ENCODE results near the gene AUTS2.

Gene AUTS2

DNA sequence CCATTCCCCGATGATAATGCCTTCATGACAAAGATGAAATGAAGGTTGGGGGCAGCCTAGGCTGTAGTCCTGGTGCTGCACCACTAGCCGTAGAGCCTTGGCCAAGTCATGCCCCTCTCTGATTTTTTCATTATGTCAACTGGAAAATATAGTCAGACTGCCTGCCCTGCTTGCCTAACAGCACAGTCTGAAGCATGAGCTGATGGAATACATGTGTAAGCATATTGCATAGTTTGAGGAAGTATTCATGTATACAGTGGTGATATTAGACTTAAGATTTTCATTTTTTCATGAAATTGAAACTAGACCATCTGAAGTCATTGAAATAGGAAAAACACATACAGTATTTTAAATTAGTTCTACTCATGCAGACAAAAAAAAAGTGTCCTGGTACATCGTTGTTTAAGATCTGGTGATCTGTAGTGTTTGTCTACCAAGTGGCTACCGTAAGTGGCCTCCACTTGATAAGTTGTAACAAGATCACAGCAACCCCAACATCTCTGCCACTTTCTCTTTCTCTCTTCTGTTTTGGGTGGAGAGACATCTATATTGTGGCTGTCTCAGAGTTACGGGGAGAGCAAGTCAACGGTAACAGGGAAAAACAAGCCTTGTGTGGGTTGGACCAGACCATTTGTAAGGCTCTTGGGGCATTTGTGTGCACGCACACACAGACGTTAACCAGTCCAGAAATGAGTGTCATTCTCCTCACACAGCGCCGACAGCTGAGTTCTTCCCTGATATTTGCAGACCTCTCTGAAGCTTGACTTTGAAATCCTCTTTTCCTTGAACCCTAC, 817.1 kb downstream of the AUTS2 start:
- no peak for DNase-seq

DNA sequence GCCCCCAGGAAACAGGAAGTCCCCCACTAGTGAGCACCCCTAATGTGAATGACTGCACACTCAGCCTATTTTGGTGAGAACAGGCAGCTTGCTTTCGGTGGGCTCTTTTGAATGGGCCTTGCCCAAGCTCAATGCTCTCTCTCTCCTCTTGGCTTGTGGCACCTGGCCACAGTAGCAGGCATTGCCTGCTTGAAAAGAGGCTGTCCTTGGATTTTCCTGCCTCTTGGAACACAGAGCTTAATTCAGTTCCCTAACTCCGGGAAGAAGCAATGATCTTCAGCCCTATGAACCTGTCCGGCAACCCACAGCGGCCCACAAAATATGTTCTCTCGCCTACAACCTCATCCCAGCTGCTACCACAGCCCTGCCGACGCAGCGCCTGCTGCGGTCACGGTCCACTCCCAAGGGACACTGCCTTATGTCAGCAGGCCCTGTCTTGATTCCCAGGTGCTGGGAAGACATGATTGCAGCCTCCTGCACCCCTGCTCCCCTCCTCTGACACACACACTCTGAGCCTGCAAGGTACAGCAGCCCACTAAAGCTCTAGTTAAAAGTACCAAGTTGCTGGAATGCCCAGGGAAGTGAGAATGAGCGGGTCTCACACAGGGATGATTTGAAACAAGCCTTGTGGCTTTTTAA, 818.2 kb downstream of the AUTS2 start:
- DNase-seq: peak; percentile 84

DNA sequence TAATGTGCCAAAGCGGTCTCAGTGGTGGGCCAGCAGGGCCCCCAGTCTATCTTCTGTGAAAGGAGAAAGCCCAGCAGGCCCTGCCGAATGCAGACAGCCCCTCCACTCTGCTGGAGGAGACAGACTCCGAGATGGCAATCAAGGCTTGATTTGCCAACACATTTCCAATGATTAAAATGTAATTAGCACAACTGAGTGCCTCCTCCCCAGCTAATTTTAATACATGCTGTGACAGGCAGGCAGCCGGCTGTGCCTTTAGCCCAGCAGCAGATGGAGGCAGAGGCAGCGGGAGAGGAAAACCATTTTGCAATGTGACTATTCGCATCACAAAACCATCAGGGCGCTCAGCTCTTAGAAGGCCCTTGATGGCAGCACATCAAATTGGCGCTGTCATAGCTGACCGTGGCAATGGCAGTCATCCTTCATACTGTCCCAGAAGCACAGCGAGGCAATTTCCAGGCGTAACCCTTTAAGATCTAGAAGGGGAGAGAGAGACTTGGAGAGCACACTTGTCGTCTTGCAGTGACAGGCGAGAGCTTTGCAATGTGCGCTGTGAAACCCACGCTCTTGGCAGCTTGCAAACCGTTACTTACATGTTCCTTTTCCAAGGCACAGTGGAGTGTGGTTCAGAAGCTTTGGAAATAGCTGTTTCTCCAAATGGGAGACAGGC, 818.8 kb downstream of the AUTS2 start:
- peak; percentile 98 for DNase-seq

DNA sequence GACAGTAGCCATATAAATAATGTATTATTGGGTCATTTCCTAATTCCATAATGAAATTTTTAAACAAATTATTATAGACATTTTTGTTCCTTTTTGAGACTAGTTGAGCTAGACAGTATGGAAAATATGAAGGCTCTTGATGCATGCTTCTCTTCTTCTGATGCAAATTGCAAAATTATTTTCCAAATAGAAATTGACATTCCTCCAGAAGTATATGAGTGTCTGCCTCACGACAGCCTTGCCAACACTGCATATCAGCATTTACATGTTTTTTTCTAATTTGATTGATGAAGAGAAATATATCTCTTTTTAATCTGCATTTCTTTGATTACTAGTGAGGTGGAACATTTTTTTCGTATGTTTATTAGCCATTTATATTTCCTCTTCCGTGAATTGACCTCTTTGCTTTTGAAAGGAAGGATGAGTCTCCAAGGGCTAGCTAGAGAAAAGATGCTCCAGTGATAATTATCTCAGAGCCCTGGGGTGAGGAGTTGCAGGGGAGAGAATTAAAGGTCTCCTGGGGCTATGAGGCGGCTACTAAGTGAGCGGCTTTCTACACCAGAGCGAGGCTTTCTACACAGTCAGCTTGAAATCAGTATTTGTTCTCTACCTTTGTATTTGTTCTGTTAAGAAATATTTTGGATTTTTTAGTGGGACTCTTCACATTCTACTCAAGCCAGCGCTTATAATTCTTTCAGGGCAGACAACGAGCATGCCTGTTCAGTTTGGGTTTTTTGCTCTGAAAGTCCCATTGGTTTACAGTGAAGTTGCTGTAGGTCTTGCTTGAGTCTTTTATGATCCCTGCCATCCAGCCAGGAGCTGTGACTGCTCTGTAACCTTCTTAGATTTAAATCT, 821.5 kb downstream of the AUTS2 start:
- DNase-seq: no peak

DNA sequence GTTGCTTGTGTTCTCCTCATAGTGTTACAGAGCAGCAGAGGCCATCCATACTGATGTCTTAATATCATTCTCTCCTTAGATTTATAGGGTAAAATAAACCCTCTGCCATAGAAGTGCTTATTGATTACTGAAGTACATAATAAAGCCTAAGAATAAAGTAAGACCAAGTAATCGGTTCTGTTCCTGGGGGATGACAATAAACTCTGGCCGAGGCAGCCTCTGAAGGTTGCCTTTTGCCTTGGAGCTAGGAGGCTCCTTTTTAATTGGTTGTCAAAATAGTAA, 822.0 kb downstream of the AUTS2 start:
- DNase-seq: no peak

DNA sequence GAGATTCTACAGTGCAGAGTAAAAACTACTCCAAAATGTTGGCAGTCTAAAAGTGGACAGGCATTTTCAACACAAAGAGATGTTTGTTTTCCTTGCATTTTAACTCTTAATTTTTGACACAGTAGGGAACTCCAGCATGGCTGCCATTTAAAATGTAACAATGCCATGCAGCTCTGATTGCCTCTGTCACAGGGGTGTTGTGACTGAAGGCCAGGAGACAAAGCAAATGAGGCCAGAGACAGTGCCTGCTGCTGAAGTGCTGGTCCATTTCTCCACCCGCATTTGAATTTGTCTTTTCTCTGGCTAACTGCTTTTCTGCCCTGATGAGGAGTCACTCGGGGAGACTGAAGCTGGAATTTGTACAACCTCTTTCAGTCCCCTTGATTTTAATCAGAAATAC, 823.0 kb downstream of the AUTS2 start:
- no peak for DNase-seq

DNA sequence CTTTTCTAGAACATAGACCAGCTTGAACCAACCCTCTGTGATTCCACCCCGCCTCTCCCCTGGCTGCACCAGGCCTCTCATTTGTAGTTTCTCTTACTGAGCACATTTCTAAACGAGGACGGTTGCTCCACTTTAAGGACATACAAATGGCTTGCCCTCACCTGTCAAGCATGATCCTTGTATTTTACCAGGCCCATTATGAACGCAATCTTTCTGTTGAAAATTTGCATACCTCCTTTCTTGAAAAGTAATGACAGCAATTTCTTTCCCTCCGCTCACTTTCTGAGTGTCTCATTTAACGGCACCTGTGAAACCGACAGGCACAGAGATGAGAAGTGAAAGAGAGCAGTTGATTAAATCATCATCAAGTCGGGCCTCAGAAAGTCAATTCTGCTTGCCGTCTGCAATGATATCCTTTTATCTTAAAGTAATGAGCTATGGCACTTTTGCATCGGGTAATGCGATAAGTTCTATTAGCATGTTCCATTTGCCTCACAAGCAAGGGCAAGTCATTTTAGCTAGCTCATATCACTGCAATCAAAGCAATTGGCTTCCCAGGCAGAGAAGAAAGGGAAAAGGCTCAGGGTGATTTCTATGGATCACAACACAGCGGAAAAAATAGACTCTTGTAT, 828.1 kb downstream of the AUTS2 start:
- no peak for DNase-seq

DNA sequence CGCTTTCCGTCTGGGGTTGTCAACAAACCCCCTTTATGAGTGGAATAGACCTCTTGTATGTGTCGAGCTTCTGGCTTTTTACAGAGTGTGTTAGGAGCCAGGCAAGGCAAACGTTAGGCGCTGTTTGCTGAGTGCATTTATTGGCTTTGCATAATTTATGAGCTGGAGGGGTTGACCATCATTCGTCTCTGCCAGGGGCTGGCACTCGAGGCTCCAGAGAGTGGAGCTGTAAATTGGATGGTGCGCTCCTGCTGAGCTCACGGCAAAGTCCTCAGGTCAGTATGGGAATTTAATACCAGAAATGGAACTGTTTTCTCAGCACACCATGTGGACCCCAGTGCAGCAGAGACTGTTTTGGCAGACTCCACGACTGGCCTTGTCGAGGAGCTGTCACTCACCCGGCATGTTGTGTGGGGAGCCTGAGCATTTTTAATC, 834.3 kb downstream of the AUTS2 start:
- peak; percentile 74 for DNase-seq

DNA sequence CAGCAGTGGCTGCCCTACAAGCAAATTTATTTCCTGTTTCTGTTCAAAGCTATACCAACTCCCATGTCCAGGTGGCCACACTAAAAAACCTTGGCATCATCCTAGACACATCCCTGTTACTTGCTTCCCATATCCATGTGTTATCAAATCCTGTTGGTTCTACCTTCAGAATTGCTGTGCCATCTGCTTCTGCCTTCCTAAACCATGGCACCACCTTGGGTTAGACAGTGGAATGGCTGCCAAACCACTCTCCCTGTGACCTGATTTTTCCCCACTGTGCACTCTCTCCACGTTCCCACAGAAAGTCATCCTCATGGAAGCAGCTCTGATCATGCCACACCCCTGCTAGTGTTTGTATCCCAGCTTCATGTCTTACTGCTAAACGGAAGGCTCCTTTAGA, 836.1 kb downstream of the AUTS2 start:
- peak; percentile 85 for DNase-seq

DNA sequence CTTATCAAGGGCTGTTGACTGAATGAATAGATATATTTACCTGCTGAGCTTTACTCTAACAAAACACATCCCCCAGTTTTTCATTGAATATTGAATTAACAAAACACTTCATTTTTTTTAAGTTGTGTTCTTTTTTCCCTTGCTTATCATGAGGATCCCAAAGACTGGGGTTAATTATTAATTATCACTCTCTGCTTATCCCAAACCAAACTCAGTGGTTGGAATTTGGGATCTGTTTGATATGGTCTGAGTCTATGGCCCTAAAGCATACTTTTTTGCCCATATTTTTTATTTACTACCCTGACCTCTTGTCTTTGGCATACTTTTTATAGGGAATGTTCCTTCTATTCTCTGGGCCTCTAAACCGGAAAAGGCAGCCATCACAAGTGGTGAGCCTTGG, 836.5 kb downstream of the AUTS2 start:
- no peak for DNase-seq

DNA sequence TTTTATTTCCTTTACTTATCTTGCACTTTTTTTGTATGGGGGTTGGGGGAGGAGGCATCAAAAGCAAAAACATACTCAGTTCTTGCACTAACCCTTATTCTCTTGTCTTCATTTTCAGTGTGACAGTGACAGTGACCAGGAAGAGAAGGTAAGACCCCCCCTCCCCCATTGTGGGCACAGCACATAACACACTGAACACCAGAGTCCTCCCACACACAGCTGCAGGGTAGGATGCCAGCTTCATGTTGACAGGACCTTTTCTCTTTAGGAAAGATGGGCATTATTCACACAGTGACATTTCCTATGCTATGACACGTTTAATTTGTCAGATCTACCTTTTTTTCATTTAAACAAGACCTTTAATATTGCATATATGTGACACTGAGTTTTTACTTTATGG, 837.4 kb downstream of the AUTS2 start:
- no peak for DNase-seq

DNA sequence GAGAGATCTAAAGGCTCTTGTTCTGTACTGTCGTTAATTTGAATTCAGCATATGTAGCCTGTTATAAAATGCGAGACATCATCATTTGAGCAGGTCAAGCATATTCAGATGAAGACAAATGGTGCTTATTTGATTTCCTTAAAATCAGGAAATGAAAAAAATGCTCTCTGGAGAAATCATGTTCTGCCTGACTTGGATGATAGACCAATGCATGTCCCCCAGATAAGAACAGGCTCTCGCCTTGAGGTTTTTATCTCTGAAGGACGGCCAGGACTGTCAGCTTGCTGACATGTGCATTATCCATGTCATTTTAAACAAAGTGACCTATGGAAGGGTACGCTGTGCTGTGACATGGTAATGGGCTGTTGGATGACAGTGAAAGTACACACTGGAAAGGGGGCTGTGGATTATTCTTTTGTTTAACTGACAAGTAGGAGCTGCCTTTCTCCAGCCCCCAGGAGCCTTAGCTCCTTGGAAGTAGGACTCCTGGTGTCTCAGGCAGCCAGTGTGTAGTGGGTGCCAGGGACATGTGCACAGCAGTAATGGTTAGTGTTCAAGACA, 838.6 kb downstream of the AUTS2 start:
- DNase-seq: no peak

DNA sequence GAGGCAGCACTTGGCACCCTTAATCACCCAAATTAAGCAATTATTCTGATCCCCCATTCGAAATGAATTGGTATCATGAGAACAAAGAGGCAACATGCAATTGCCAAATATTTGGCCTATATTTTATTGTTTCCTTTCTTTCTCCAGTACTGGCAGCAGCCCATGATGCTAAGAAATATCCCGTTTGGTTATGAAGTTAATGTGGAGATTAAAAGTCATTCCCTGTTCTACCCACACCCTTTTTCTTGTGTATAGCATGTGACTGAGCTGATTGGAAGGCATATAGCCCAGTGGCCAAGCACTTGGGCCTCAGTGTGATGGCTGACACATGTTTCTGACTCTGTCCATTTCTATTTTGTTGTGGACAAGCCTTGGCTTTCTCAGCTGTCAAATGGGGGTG, 841.4 kb downstream of the AUTS2 start:
- no peak for DNase-seq

DNA sequence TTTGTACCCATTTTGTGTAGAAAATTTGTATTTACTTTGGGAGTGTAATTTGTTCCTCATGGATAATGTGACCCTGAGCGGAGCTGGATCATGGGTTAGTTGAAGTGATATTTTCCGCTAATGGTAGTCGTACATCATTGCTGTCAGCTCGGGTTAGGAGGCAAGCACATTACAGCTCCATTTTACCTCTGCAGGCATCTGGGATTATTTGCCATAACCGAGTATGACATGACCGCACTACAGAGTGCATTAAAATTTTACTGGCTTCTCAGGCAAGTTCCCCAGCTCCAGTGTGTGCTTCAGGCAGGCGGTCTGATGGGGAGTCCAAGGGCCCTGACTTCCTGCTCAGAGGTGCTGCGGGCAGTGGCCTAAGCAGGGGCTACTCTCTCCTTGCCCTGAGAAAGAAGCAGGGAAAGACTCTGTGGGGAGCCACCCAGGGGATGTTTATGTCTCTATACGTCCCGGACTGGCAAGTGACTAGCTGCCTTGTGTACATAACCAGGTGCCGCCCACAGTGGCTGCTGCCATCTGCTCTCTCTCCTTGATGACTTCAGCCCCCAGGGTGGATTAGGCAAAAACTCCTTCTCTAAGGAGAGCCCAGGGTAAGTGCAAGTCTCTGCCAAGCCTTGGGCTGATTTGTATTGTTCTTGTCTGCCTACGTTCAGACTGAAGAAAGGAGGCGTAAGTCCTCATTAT, 848.3 kb downstream of the AUTS2 start:
- peak; percentile 69 for DNase-seq

DNA sequence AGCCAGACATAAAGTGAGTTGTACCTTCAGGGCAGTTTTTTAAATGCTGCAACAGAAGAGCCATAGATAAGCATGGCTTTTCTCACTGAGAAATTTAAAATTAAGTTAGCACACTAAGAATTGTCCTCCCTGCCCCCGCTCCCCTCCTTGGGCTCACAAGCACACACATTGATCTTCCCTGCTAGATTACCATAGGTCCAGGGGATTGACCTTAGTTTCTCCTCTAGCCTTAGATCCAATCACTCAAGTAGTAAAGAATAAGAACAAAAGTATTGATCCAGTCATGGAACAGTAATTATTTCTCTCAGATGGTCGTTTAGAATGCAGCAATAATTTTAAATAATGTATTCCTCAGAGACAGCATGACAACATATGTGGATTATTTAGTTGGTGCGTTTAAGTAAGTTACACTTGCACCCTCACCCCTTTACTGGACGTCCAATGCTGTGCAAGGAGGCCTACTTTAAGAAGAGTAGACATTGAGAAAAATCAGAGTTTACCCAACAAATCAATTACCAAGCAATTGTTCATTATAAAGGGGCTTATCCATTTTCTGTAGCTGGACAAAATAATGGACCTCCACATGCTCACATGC, 850.1 kb downstream of the AUTS2 start:
- no peak for DNase-seq

DNA sequence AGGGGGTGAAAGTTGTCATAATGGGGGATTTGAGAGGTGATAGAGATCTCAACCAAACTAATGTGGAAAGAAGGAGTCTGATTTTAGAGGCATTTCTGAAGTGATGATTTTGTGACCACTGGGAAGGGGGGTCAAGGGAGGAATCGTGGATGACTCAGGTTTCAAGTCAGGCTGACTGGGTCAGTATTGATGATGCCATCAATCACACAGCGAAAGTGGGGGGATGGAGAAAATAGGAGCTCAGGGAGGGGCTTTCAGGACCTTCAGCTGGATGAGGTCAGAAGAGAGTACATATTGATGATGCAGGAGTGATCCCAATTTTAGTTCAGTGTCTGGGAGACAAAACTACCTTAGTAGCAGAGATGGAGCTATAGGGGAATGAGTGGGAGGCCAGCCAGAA, 852.5 kb downstream of the AUTS2 start:
- no peak for DNase-seq

DNA sequence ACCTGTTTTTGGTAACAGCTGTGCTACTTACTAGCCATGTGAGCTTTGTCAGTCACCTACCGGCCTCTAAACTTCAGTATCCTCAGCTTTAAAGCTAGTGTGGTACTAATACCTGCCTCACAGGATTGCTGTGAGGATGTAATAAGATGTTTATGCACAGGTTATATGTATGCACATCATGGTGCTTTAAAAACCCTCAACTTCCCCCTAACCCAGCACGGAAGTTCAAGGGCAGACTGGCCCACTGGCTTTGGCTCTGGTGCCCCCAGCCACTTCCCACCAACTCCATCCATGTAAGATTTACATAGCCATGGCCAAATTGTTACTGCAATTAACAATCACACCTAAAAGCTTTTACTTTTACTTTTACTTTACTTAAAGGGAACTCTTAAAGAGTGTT, 857.6 kb downstream of the AUTS2 start:
- DNase-seq: no peak

DNA sequence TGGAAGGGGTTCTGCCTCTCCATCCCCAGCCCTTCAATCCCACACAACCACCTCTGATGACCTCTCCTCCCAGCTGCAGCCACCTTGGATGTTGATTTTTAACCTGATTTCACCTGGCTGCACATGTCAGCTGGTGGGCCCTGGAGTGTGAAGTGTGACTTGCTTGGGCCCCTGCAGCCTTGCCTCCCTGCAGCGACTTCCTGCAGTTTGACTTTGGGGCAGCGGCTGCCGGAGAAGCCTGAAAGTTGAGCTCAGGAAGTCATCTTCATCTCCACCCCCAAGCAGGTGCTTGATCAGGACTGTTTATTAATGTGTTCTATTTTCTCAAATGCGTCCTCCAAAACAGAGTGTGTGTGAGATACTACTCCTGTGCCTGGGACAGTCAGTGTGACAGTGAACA, 858.4 kb downstream of the AUTS2 start:
- no peak for DNase-seq

DNA sequence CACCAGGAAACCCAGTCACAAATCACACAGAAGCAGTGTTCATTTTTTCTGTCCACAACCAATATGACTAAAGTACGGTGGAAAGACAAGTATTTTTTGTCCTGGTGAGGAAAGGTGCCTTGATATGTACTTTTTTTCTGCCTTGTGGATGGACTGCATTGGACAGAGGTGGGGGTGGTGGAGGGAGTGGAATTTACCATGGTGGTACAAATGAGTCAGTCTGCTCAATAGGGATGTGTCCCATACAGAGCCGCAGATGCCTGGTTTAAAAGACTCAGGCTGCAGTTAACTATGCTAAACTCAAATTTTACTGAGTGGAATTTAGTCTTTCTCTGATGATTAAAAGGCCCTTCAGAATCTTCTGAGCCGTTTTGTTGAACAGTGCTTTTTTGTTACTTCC, 859.2 kb downstream of the AUTS2 start:
- no peak for DNase-seq

DNA sequence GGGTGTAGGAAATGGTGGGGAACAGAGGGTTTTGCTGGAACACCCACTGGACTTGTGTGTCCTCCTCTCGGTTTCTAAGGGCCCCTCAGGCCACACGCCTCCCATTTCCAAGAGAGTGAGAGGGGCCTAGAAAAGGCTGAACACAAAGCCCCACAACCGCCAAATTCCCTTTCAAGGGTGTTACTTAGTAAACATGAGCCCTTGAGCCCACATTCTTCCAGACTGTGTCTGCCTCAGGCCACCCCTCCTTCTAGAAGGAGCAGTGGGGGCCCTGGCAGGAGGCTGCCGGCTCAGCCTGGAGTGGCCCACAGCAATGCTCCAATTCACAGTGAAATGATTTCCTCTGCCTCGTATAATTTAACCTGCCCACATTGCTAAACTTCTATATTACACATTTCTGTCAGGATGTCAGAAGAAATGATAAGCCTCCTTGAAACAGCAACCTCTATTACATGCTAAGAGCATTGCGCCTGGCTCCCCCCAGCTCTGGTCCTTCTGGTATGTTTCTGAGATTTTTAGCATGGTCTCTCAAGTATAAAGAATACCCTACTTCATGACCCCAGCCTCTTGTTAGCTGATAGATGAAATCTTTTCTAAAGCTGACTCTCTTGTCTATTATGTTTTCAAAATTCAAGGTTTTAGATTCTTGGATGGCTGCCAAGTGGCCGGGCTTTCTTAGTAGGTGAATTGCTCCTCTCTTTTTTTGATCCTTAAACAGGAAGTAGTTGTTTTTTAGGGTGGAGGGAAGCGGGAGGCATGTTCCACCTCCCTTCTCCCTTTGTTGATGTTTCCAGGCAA, 859.8 kb downstream of the AUTS2 start:
- no peak for DNase-seq

DNA sequence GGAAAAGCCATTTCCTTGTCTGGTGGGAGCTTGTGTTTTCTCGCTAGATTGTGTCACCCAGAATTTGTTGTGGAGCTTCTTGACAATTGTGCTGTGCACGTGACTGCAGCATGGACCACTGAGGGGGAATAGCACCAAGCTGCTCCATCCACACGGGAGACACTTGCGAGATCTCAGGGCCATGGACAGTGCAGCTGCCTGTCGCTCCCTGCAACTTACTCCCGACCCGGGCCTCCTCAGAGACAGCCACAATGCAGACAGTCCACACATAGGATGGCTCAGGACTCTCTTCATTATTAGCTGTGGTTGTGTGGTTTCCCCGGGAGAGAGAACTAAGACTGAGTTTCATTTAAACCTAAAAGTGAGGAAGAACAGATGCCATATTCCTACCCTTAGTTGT, 860.5 kb downstream of the AUTS2 start:
- DNase-seq: no peak
